DMS153 treated with DMSO at 0.1 percent for 48 hours (cell line): Measurements from ENCODE around the gene ABCB1.
"Not testable (repeated sequence)": the region's sequence is repeated elsewhere in the genome, so short reads cannot be mapped to it uniquely, and the experiment has no call there.

Experiments
- DNase-seq: peaks from one replicate; lab custom pipeline; 2025; ENCODE audit not compliant: unreplicated experiment; lab: John Stamatoyannopoulos, UW

ABCB1 gene

GRCh38 chr7:87474533-87475358 lies 125.9 kb downstream of the ABCB1 start:
- peak; percentile 6 for DNase-seq

GRCh38 chr7:87473986-87474385 lies 126.7 kb downstream of the ABCB1 start:
- no peak for DNase-seq

GRCh38 chr7:87473192-87473591 lies 127.5 kb downstream of the ABCB1 start:
- no peak for DNase-seq

GRCh38 chr7:87471473-87471872 lies 129.2 kb downstream of the ABCB1 start:
- no peak for DNase-seq

GRCh38 chr7:87469204-87469603 lies 131.5 kb downstream of the ABCB1 start:
- not testable (repeated sequence) for DNase-seq

- not testable (repeated sequence) for DNase-seq
Observed at GRCh38 chr7:87465534-87465880, 135.2 kb downstream of the ABCB1 start.

GRCh38 chr7:87464830-87465533 lies 135.7 kb downstream of the ABCB1 start:
- DNase-seq: peak; percentile 49

GRCh38 chr7:87463982-87464381 lies 136.7 kb downstream of the ABCB1 start:
- DNase-seq: no peak

- DNase-seq: not testable (repeated sequence)
Observed at GRCh38 chr7:87460444-87460843, 140.2 kb downstream of the ABCB1 start.

GRCh38 chr7:87459941-87460340 lies 140.7 kb downstream of the ABCB1 start:
- no peak for DNase-seq

GRCh38 chr7:87458148-87458547 lies 142.5 kb downstream of the ABCB1 start:
- no peak for DNase-seq

- DNase-seq: no peak
Observed at GRCh38 chr7:87456247-87456646, 144.4 kb downstream of the ABCB1 start.
